K562 (cell line): Measurements from ENCODE around the gene GP1BB. TPM values are rescaled to one million over a fixed set of nuclear protein-coding genes. Genes with fewer than 3 reads are reported as not detected.
A peak's percentile ranks its signal among the peaks of the same experiment; 100 is the strongest.

Experiments used
- BMI1 ChIP-seq: fragments of 150-350 bp; IDR thresholded peaks from 2 replicates; pipeline ENCODE4 v1.6.1; 2014; ENCODE audit warnings: low read length
- FOXP1 ChIP-seq: sonication (generic); formaldehyde crosslinking; IDR thresholded peaks from 2 replicates; pipeline ENCODE4 v1.8.0; 2022; ENCODE audit warnings: mild to moderate bottlenecking, missing genetic modification reagents
- GABPB1 ChIP-seq: sonication (generic); formaldehyde crosslinking; IDR thresholded peaks from 2 replicates; pipeline ENCODE4 v1.8.0; 2022; ENCODE audit warnings: mild to moderate bottlenecking, missing genetic modification reagents
- HOXB6 ChIP-seq: fragments of 250-450 bp; sonication (Bioruptor Pico); IDR thresholded peaks from 2 replicates; pipeline ENCODE4 v1.5.1; 2022; ENCODE audit warnings: mild to moderate bottlenecking, borderline replicate concordance
- HSF4 ChIP-seq: fragments of 250-450 bp; sonication (Bioruptor Pico); IDR thresholded peaks from 2 replicates; pipeline ENCODE4 v2.1.2; 2022; ENCODE audit warnings: mild to moderate bottlenecking, moderate library complexity, borderline replicate concordance
- MCM7 ChIP-seq, 2 experiments: fragments of 450-650 bp; IDR thresholded peaks; 2 replicates each; pipeline ENCODE4 v1.6.1; 2016 to 2018
- MYC ChIP-seq, 2 experiments: fragments of 250-450 bp in 1 of 2; sonication (Bioruptor Pico) in 1 of 2; IDR thresholded peaks; 2 replicates each; pipeline versions ENCODE4 v1.5.1 to v1.6.1; 2012 to 2021; ENCODE audit warnings: low read depth in 2 of 2, borderline replicate concordance in 1 of 2, improper control_type of control experiment in 1 of 2, low read length in 1 of 2, mild to moderate bottlenecking in 1 of 2, moderate library complexity in 1 of 2
- NFE2L1 ChIP-seq: fragments of 450-650 bp; IDR thresholded peaks from 2 replicates; pipeline ENCODE4 v1.6.1; 2016; ENCODE audit warnings: missing genetic modification characterization, low read depth, mild to moderate bottlenecking, missing compliant biosample characterization, moderate library complexity, borderline replicate concordance
- PHF8 ChIP-seq: fragments of 200-600 bp; sonication (generic); IDR thresholded peaks from 2 replicates; pipeline ENCODE4 v1.6.1; 2012; ENCODE audit warnings: mixed run types, mild to moderate bottlenecking, inconsistent platforms, low read length, moderate library complexity, borderline replicate concordance
- POLR2AphosphoS5 ChIP-seq: IDR thresholded peaks from 2 replicates; pipeline ENCODE4 v1.6.1; 2011; ENCODE audit warnings: mild to moderate bottlenecking, low read depth, low read length, moderate library complexity; ENCODE audit not compliant: control insufficient read depth, insufficient read depth
- PRMT5 ChIP-seq: sonication (generic); formaldehyde crosslinking; IDR thresholded peaks from 2 replicates; pipeline ENCODE4 v1.5.0; 2020; ENCODE audit warnings: missing genetic modification reagents
- RBM22 ChIP-seq: fragments of 200-400 bp; formaldehyde crosslinking; IDR thresholded peaks from 2 replicates; pipeline ENCODE4 v1.6.1; 2018; ENCODE audit warnings: low read length, low read depth; ENCODE audit not compliant: poor library complexity, severe bottlenecking
- RBM25 ChIP-seq: fragments of 200-400 bp; formaldehyde crosslinking; IDR thresholded peaks from 2 replicates; pipeline ENCODE4 v1.6.1; 2018; ENCODE audit warnings: low read length, low read depth, moderate library complexity; ENCODE audit not compliant: severe bottlenecking
- RCOR1 ChIP-seq, 2 experiments: IDR thresholded peaks; 2 replicates each; pipeline ENCODE4 v1.6.1; 2012; ENCODE audit warnings: low read depth in 2 of 2, low read length in 2 of 2, borderline replicate concordance in 1 of 2, improper control_type of control experiment in 1 of 2
- TAF1 ChIP-seq: IDR thresholded peaks from 2 replicates; pipeline ENCODE4 v1.6.1; 2011; ENCODE audit warnings: mild to moderate bottlenecking, low read length, moderate library complexity; ENCODE audit not compliant: insufficient read depth, control insufficient read depth, severe bottlenecking; ENCODE audit errors: extremely low read depth
- TBL1XR1 ChIP-seq, 2 experiments: IDR thresholded peaks; 2 replicates each; pipeline ENCODE4 v1.6.1; 2012; ENCODE audit warnings: improper control_type of control experiment in 2 of 2, low read length in 2 of 2, mild to moderate bottlenecking in 1 of 2
- TGIF2 ChIP-seq: sonication (generic); formaldehyde crosslinking; IDR thresholded peaks from 2 replicates; pipeline ENCODE4 v1.8.1; 2022; ENCODE audit warnings: mild to moderate bottlenecking, missing genetic modification reagents, moderate library complexity
- THRAP3 ChIP-seq: fragments of 450-650 bp; IDR thresholded peaks from 2 replicates; pipeline ENCODE4 v1.6.1; 2016; ENCODE audit warnings: mild to moderate bottlenecking, inconsistent platforms, borderline replicate concordance
- ZBED1 ChIP-seq: IDR thresholded peaks from 2 replicates; pipeline ENCODE4 v1.6.1; 2014
- ZFP30 ChIP-seq: fragments of 250-450 bp; sonication (Bioruptor Pico); IDR thresholded peaks from 2 replicates; pipeline ENCODE4 v1.8.0; 2022; ENCODE audit warnings: moderate library complexity, mild to moderate bottlenecking, inconsistent platforms, borderline replicate concordance
- ZNF146 ChIP-seq: IDR thresholded peaks from one replicate; pipeline ENCODE4 v1.6.1; 2018; ENCODE audit warnings: missing compliant biosample characterization; ENCODE audit not compliant: unreplicated experiment
- ZNF165 ChIP-seq: fragments of 250-450 bp; sonication (Bioruptor Pico); IDR thresholded peaks from 2 replicates; pipeline ENCODE4 v1.4.0; 2020; ENCODE audit warnings: borderline replicate concordance
- ZNF77 ChIP-seq: fragments of 250-450 bp; sonication (Bioruptor Pico); IDR thresholded peaks from 2 replicates; pipeline ENCODE4 v1.5.0; 2020
- polyA plus RNA-seq, 8 experiments: library from polyadenylated mRNA; depleted of rRNA in 4 of 8; stranded (reverse) in 5 of 8; unstranded in 3 of 8; fragments of >200 nt; fragmentation: Nextera tagmentation in 2 of 8; fragmentation: Illumina TruSeq in 1 of 8; extraction: Ambion mirVana in 2 of 8; extraction: Trizol in 1 of 8; gene quantifications; 2 replicates each; pipeline versions ENCODE4 v1.2.1 to v1.2.3, GENCODE V29; 2011 to 2014; ENCODE audit warnings: inconsistent platforms in 1 of 8, missing spikeins in 1 of 8
- total RNA-seq, 7 experiments: library from RNA; depleted of rRNA in 6 of 7; stranded (reverse); fragments of >200 nt in 6 of 7; fragmentation: Illumina TruSeq in 2 of 7; extraction: Trizol in 2 of 7; gene quantifications; 2 replicates each; pipeline versions ENCODE4 v1.2.1 to v1.2.3, GENCODE V29; 2011 to 2021; ENCODE audit warnings: low replicate concordance in 1 of 7
- TF ChIP-seq, protein P1 (sequence below): sonication (generic); formaldehyde crosslinking; IDR thresholded peaks from 2 replicates; pipeline ENCODE4 v1.8.1; 2023; ENCODE audit warnings: mild to moderate bottlenecking, missing genetic modification reagents
- TF ChIP-seq, protein P2 (sequence below): fragments of 450-650 bp; formaldehyde crosslinking; IDR thresholded peaks from 2 replicates; pipeline ENCODE4 v1.4.0; 2020; ENCODE audit warnings: mild to moderate bottlenecking, moderate library complexity

GP1BB gene
- total and polyA plus RNA-seq, 9 of the 15 experiments (the other 6 are each of a cell fraction or from before 2014, with no cell fraction given): 0.69 to 162 (median 2.8) TPM

DNA sequence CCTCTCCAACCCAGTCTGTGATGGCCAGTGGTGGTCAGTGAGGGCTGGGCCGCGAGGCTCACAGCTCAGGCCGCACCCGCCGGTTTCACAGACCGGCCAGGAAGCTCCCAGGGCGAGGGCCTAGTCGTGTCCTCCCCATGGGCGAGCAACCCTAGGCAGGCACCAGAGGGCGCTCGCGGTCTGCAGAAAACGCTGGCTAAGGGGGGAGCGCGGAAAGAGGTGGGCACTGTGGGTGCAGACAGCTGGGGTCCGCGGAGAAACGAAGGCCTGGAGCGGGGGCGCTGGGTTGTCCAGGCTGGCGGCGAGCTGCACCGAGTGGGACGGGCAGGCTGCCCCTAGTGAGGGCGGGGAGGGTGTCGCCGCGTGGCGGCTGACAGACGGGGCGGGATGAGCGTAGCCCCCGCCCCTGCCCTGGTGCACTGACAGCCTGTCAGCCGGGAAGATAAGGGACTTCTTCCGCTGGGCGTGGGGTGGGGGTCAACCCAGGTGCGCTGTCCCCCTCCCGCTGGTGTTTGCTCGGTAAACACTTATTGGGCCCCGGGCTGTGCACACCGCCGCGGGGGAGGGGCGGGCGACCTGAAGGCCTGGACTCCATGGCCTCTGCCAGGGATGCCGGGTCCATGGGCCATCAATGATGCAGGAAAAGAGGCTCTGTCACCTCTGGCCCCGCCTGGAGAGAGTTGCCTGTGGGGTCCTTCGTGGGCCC is 7.5 kb downstream of the GP1BB start (continued):
- TF ChIP-seq RCOR1 (IDR thresholded peaks at IDR 0.05; ENCODE audit: borderline replicate concordance in 1 of 2, low read depth in 2 of 2, low read length in 2 of 2) (peak in 1 of 2 experiments; percentile 74; a peak in 3 of 4 replicates), NFE2L1 (tag) (no peak), GABPB1 (CRISPR knock-in tag) (no peak), MYC (IDR thresholded peaks at IDR 0.05; ENCODE audit: low read depth, low read length) (peak; percentile 94), MYC (CRISPR knock-in tag; IDR thresholded peaks at IDR 0.05; ENCODE audit: borderline replicate concordance, low read depth) (peak; percentile 95; the same call in 1 of the 2 replicates), MCM7 (IDR thresholded peaks at IDR 0.05) (no peak), ZBED1 (peak; percentile 31; the same call in 1 of the 2 replicates), ZNF165 (CRISPR knock-in tag) (no peak), HOXB6 (CRISPR knock-in tag) (no peak), TBL1XR1 (IDR thresholded peaks at IDR 0.05; ENCODE audit: low read length in 2 of 2) (peak; percentile 9 to 51; a peak in 2 of 4 replicates), TAF1 (peak; percentile 23), ZNF146 (CRISPR knock-in tag) (no peak), HSF4 (0 out of 2 replicates have a peak, but pooled peaks have one; percentile 18), ZFP30 (no peak), BMI1 (0 out of 2 replicates have a peak, but pooled peaks have one; percentile 4), RBM25 (no peak), PHF8 (peak; percentile 77; the same call in 1 of the 2 replicates), ZNF77 (no peak), PRMT5 (CRISPR knock-in tag) (0 out of 2 replicates have a peak, but pooled peaks have one; percentile 12), RBM22 (no peak), FOXP1 (CRISPR knock-in tag) (no peak), TGIF2 (CRISPR knock-in tag) (no peak), POLR2AphosphoS5 (no peak), THRAP3 (no peak)
- TF ChIP-seq, protein P1, sequence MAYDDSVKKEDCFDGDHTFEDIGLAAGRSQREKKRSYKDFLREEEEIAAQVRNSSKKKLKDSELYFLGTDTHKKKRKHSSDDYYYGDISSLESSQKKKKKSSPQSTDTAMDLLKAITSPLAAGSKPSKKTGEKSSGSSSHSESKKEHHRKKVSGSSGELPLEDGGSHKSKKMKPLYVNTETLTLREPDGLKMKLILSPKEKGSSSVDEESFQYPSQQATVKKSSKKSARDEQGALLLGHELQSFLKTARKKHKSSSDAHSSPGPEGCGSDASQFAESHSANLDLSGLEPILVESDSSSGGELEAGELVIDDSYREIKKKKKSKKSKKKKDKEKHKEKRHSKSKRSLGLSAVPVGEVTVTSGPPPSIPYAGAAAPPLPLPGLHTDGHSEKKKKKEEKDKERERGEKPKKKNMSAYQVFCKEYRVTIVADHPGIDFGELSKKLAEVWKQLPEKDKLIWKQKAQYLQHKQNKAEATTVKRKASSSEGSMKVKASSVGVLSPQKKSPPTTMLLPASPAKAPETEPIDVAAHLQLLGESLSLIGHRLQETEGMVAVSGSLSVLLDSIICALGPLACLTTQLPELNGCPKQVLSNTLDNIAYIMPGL: peak; percentile 74; the same call in 1 of the 2 replicates
- TF ChIP-seq, protein P2, sequence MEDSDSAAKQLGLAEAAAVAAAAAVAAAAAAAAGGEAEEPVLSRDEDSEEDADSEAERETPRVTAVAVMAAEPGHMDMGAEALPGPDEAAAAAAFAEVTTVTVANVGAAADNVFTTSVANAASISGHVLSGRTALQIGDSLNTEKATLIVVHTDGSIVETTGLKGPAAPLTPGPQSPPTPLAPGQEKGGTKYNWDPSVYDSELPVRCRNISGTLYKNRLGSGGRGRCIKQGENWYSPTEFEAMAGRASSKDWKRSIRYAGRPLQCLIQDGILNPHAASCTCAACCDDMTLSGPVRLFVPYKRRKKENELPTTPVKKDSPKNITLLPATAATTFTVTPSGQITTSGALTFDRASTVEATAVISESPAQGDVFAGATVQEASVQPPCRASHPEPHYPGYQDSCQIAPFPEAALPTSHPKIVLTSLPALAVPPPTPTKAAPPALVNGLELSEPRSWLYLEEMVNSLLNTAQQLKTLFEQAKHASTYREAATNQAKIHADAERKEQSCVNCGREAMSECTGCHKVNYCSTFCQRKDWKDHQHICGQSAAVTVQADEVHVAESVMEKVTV (CRISPR knock-in tag): peak; percentile 100
